H9 (cell line): ENCODE data around the gene PHC3. TPM values are rescaled to one million over a fixed set of nuclear protein-coding genes. Genes with fewer than 3 reads are reported as not detected.

Source experiments
- DNase-seq: peaks from one replicate; pipeline ENCODE4 v3.0.0-alpha.2; 2017
- H2AFZ ChIP-seq: one replicate; pipeline ENCODE4 v1.6.1; 2013; ENCODE audit warnings: mild to moderate bottlenecking, low read length, control low read depth, moderate library complexity
- H2AK5ac ChIP-seq: 2 replicates; pipeline ENCODE4 v1.6.1; 2013; ENCODE audit warnings: low read length, control low read depth, mixed read lengths; ENCODE audit not compliant: insufficient read length
- H2BK120ac ChIP-seq: one replicate; pipeline ENCODE4 v1.6.1; 2013; ENCODE audit warnings: low read depth, mild to moderate bottlenecking, low read length, control low read depth, inconsistent platforms; ENCODE audit not compliant: poor library complexity, severe bottlenecking
- H2BK12ac ChIP-seq: 2 replicates; pipeline ENCODE4 v1.6.1; 2013; ENCODE audit warnings: low read length, control low read depth, mixed read lengths, low read depth; ENCODE audit not compliant: insufficient read length
- H2BK15ac ChIP-seq: 2 replicates; pipeline ENCODE4 v1.6.1; 2013; ENCODE audit warnings: low read depth, low read length, control low read depth
- H2BK20ac ChIP-seq: one replicate; pipeline ENCODE4 v1.6.1; 2013; ENCODE audit warnings: low read depth, mild to moderate bottlenecking, low read length, control low read depth, inconsistent platforms; ENCODE audit not compliant: poor library complexity, severe bottlenecking
- H2BK5ac ChIP-seq: 2 replicates; pipeline ENCODE4 v1.6.1; 2013; ENCODE audit warnings: low read length, control low read depth, mixed read lengths; ENCODE audit not compliant: insufficient read length
- H3K14ac ChIP-seq: 2 replicates; pipeline ENCODE4 v1.6.1; 2013; ENCODE audit warnings: low read length, control low read depth; ENCODE audit not compliant: insufficient read depth
- H3K18ac ChIP-seq: 2 replicates; pipeline ENCODE4 v1.6.1; 2013; ENCODE audit warnings: low read depth, mild to moderate bottlenecking, mixed read lengths, low read length, control low read depth; ENCODE audit not compliant: insufficient read length
- H3K23ac ChIP-seq: 2 replicates; pipeline ENCODE4 v1.6.1; 2013; ENCODE audit warnings: low read length, control low read depth, mixed read lengths, low read depth; ENCODE audit not compliant: insufficient read length
- H3K23me2 ChIP-seq: 2 replicates; pipeline ENCODE4 v1.6.1; 2013; ENCODE audit warnings: low read depth, mild to moderate bottlenecking, mixed read lengths, low read length, control low read depth; ENCODE audit not compliant: insufficient read length, poor library complexity, severe bottlenecking
- H3K27ac ChIP-seq: 2 replicates; pipeline ENCODE4 v1.5.1; 2013; ENCODE audit warnings: low read length, control low read depth, mixed read lengths, low read depth; ENCODE audit not compliant: insufficient read length
- H3K27me3 ChIP-seq: 2 replicates; pipeline ENCODE4 v1.6.1; 2013; ENCODE audit warnings: low read length, control low read depth, inconsistent platforms; ENCODE audit not compliant: insufficient read depth
- H3K4ac ChIP-seq: 2 replicates; pipeline ENCODE4 v1.6.1; 2013; ENCODE audit warnings: low read depth, mild to moderate bottlenecking, control low read depth, inconsistent platforms, low read length, moderate library complexity
- H3K4me1 ChIP-seq: 2 replicates; pipeline ENCODE4 v1.6.1; 2013; ENCODE audit warnings: low read length, control low read depth, inconsistent platforms; ENCODE audit not compliant: insufficient read depth
- H3K4me2 ChIP-seq: 2 replicates; pipeline ENCODE4 v1.6.1; 2013; ENCODE audit warnings: low read length, control low read depth, mixed read lengths; ENCODE audit not compliant: insufficient read length, insufficient read depth
- H3K56ac ChIP-seq: 2 replicates; pipeline ENCODE4 v1.6.1; 2013; ENCODE audit warnings: low read depth, mild to moderate bottlenecking, mixed read lengths, low read length, control low read depth; ENCODE audit not compliant: insufficient read length
- H3K79me1 ChIP-seq: 2 replicates; pipeline ENCODE4 v1.6.1; 2013; ENCODE audit warnings: low read depth, mild to moderate bottlenecking, moderate library complexity, low read length, control low read depth, inconsistent platforms; ENCODE audit not compliant: insufficient read depth, poor library complexity, severe bottlenecking
- H3K79me2 ChIP-seq: 2 replicates; pipeline ENCODE4 v1.6.1; 2013; ENCODE audit warnings: low read length, control low read depth, inconsistent platforms; ENCODE audit not compliant: insufficient read depth
- H3K9ac ChIP-seq: 2 replicates; pipeline ENCODE4 v1.6.1; 2013; ENCODE audit warnings: low read length, control low read depth, mixed read lengths; ENCODE audit not compliant: insufficient read length; ENCODE audit errors: extremely low read depth
- H3K9me3 ChIP-seq: one replicate; pipeline ENCODE4 v1.6.1; 2013; ENCODE audit warnings: low read depth, low read length, inconsistent platforms; ENCODE audit not compliant: control insufficient read depth
- H3T11ph ChIP-seq: one replicate; pipeline ENCODE4 v1.6.1; 2013; ENCODE audit warnings: mild to moderate bottlenecking, low read length, control low read depth, inconsistent platforms
- H4K20me1 ChIP-seq: one replicate; pipeline ENCODE4 v1.6.1; 2013; ENCODE audit not compliant: control insufficient read depth, insufficient read length, insufficient read depth
- H4K5ac ChIP-seq: 2 replicates; pipeline ENCODE4 v1.6.1; 2013; ENCODE audit warnings: low read depth, mild to moderate bottlenecking, mixed read lengths, low read length, control low read depth; ENCODE audit not compliant: insufficient read length
- H4K8ac ChIP-seq: replicated peaks from 2 replicates; pipeline ENCODE4 v1.6.1; 2013; ENCODE audit warnings: low read length, control low read depth, mixed read lengths, low read depth; ENCODE audit not compliant: insufficient read length
- H4K91ac ChIP-seq: 2 replicates; pipeline ENCODE4 v1.6.1; 2013; ENCODE audit warnings: low read depth, mild to moderate bottlenecking, moderate library complexity, mixed read lengths, low read length, control low read depth; ENCODE audit not compliant: insufficient read length
- H3K27ac Mint-ChIP-seq, 3 experiments: 2 replicates in 2 of 3; 3 replicates in 1 of 3; pipeline ENCODE4 v1.8.0; 2020 to 2021; ENCODE audit warnings: mixed read lengths in 3 of 3, mild to moderate bottlenecking in 1 of 3, moderate library complexity in 1 of 3
- H3K27me3 Mint-ChIP-seq: 2 replicates; pipeline ENCODE4 v1.8.0; 2021; ENCODE audit warnings: low read depth, mild to moderate bottlenecking, moderate library complexity, mixed read lengths
- H3K36me3 Mint-ChIP-seq, 3 experiments: 2 replicates in 2 of 3; 3 replicates in 1 of 3; pipeline ENCODE4 v1.8.0; 2020 to 2021; ENCODE audit warnings: low read depth in 3 of 3, mixed read lengths in 3 of 3; ENCODE audit not compliant: insufficient read depth in 1 of 3
- H3K4me1 Mint-ChIP-seq, 2 experiments: 2 replicates each; pipeline ENCODE4 v1.8.0; 2020; ENCODE audit warnings: mixed read lengths in 2 of 2
- H3K4me3 Mint-ChIP-seq, 2 experiments: 2 replicates in 1 of 2; 3 replicates in 1 of 2; pipeline ENCODE4 v1.8.0; 2020 to 2021; ENCODE audit warnings: mild to moderate bottlenecking in 2 of 2, mixed read lengths in 2 of 2, moderate library complexity in 1 of 2
- H3K9me3 Mint-ChIP-seq, 2 experiments: 2 replicates in 1 of 2; 3 replicates in 1 of 2; pipeline ENCODE4 v1.8.0; 2020; ENCODE audit warnings: mild to moderate bottlenecking in 2 of 2, mixed read lengths in 2 of 2, moderate library complexity in 1 of 2
- CTCF ChIP-seq: fragments of 200-600 bp; sonication (generic); conservative IDR thresholded peaks from 3 replicates; pipeline ENCODE4 v1.8.0; 2021; ENCODE audit warnings: antibody characterized with exemption, mild to moderate bottlenecking
- WGBS: extraction: QIAGEN DNeasy Blood & Tissue Kit; methylation state at CpG from one replicate; pipeline ENCODE4 v1.1.7; 2013; ENCODE audit warnings: missing lambda C conversion rate, low lambda C conversion rate, mixed read lengths; ENCODE audit not compliant: insufficient read length; ENCODE audit errors: extremely low coverage; 5-methylcytosine and 5-hydroxymethylcytosine counted together
- total RNA-seq: library from RNA; stranded (reverse); gene quantifications from 2 replicates; pipeline ENCODE4 v1.2.1, GENCODE V29; 2021

Gene PHC3
- total RNA-seq, 1 experiment from 2014 or later, result 26.4 TPM

- no peak overlapping the region for H2BK20ac ChIP-seq
- H2BK15ac ChIP-seq, result no peak overlapping the region
- H2BK12ac ChIP-seq, result no peak overlapping the region
- H3K9ac ChIP-seq, result no peak overlapping the region
- no peaks in the 10 kb centered on the region for H3K4me1 ChIP-seq
- H3K23me2 ChIP-seq, result no peaks in the 10 kb centered on the region
- H4K20me1 ChIP-seq, result no peaks in the 10 kb centered on the region
- no peaks in the 10 kb centered on the region for H3K79me1 ChIP-seq
- H3K79me2 ChIP-seq, result no peaks in the 10 kb centered on the region
- H3K9me3 ChIP-seq, result no peaks in the 10 kb centered on the region
- H3T11ph ChIP-seq, result no peak overlapping the region
- no CpG with 5 or more reads among the region's 3 CpGs for WGBS
- no peak overlapping the region for H2AK5ac ChIP-seq
- H3K23ac ChIP-seq, result no peak overlapping the region
- Mint-ChIP-seq H3K4me3 (no peak overlapping the region), H3K27me3 (no peaks in the 10 kb centered on the region), H3K4me1 (no peaks in the 10 kb centered on the region), H3K9me3 (no peaks in the 10 kb centered on the region), H3K27ac (no peak overlapping the region), H3K36me3 (peaks cover 0 to 29% (median 5%) of the 10 kb centered on the region in 3 experiments; a peak in 5 of 7 replicates)
- H2AFZ ChIP-seq, result no peak overlapping the region
- no peak for DNase-seq
- no peak overlapping the region for H2BK5ac ChIP-seq
- no peak overlapping the region for H3K4ac ChIP-seq
- TF ChIP-seq CTCF, result no peak
- H3K18ac ChIP-seq, result no peak overlapping the region
- no peak overlapping the region for H3K4me2 ChIP-seq
- H3K14ac ChIP-seq, result no peak overlapping the region
- no peak overlapping the region for H4K8ac ChIP-seq
- H4K91ac ChIP-seq, result no peak overlapping the region
- no peak overlapping the region for H2BK120ac ChIP-seq
- no peak overlapping the region for H4K5ac ChIP-seq
- H3K27ac ChIP-seq, result no peak overlapping the region
- H3K56ac ChIP-seq, result no peak overlapping the region
- no peaks in the 10 kb centered on the region for H3K27me3 ChIP-seq
Measured at GRCh38 chr3:170089862-170090600, 91.5 kb downstream of the PHC3 start.
